NB4 (cell line): ENCODE data around the gene ZBTB7C.

Experiments used
- CTCF ChIP-seq: IDR thresholded peaks from one replicate; pipeline ENCODE4 v1.5.1; 2012; ENCODE audit warnings: low read depth, low read length
- MAX ChIP-seq: IDR thresholded peaks from 2 replicates; pipeline ENCODE4 v1.6.1; 2011; ENCODE audit warnings: low read depth, low read length
- POLR2A ChIP-seq: IDR thresholded peaks from 2 replicates; pipeline ENCODE4 v1.6.1; 2011; ENCODE audit warnings: mild to moderate bottlenecking; ENCODE audit not compliant: insufficient read length; ENCODE audit errors: extremely low read depth

GRCh38 chr18:48134609-48135008 is 274.6 kb downstream of the ZBTB7C start:
- TF ChIP-seq CTCF (no peak), POLR2A (no peak), MAX (no peak)
